HL-60 (cell line): Measurements from ENCODE around the gene OTOS.

Experiments
- DNase-seq, 2 experiments: peaks; one replicate each; pipeline ENCODE4 v3.0.0-alpha.2; 2010 to 2020; ENCODE audit warnings: low read depth in 1 of 2, low spot score in 1 of 2
- H3K27ac ChIP-seq: fragments of 250-450 bp; sonication (Bioruptor Pico); replicated peaks from 2 replicates; pipeline ENCODE4 v1.5.1; 2020; ENCODE audit warnings: mild to moderate bottlenecking, moderate library complexity
- H3K27me3 ChIP-seq: fragments of 250-450 bp; sonication (Bioruptor Pico); 2 replicates; pipeline ENCODE4 v1.5.1; 2021; ENCODE audit warnings: mild to moderate bottlenecking, moderate library complexity; ENCODE audit not compliant: insufficient read depth, poor library complexity, severe bottlenecking
- H3K4me3 ChIP-seq: replicated peaks from 2 replicates; pipeline ENCODE4 v1.5.1; 2011; ENCODE audit warnings: mild to moderate bottlenecking, control low read depth, low read length; ENCODE audit not compliant: insufficient read depth
- GABPA ChIP-seq: IDR thresholded peaks from 2 replicates; pipeline ENCODE4 v1.6.1; 2012; ENCODE audit warnings: low read depth
- POLR2AphosphoS5 ChIP-seq: IDR thresholded peaks from 2 replicates; pipeline ENCODE4 v1.6.1; 2012; ENCODE audit warnings: low read depth
- SPI1 ChIP-seq: IDR thresholded peaks from 2 replicates; pipeline ENCODE4 v1.6.1; 2012; ENCODE audit warnings: low read depth, mild to moderate bottlenecking, borderline replicate concordance
- TF ChIP-seq, protein P1 (sequence below): IDR thresholded peaks from one replicate; pipeline ENCODE4 v1.5.1; 2011; ENCODE audit warnings: low read length, control low read depth, inconsistent platforms; ENCODE audit not compliant: insufficient read depth
- TF ChIP-seq, protein P2 (sequence below): IDR thresholded peaks from 2 replicates; pipeline ENCODE4 v1.6.1; 2012; ENCODE audit warnings: low read depth; ENCODE audit not compliant: insufficient replicate concordance

OTOS gene

DNA sequence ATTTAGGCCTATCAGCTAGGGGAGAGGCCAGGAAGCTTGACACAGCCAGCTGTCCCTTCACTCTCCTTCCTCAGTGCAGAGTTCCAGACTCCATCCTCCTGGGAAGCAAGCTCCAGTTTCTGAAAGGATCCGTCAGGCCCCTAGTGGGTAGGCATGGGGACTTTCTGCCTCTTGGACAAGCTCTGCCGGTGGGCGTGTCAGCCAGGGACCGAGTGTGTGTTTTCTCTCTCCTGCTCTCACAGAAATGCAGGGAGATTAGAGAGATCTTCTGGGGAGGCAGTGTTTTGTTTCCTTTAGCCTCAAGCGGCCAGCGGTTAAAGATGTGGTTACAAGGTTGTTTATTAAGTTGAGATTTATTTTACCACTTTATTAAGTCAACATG is 29.9 kb upstream of the OTOS start:
- Histone ChIP-seq H3K27me3 (no peaks in the 10 kb centered on the region), H3K27ac (no peak overlapping the region), H3K4me3 (no peak overlapping the region)
- no peak for DNase-seq
- TF ChIP-seq POLR2AphosphoS5, result no peak
- TF ChIP-seq, protein P1, sequence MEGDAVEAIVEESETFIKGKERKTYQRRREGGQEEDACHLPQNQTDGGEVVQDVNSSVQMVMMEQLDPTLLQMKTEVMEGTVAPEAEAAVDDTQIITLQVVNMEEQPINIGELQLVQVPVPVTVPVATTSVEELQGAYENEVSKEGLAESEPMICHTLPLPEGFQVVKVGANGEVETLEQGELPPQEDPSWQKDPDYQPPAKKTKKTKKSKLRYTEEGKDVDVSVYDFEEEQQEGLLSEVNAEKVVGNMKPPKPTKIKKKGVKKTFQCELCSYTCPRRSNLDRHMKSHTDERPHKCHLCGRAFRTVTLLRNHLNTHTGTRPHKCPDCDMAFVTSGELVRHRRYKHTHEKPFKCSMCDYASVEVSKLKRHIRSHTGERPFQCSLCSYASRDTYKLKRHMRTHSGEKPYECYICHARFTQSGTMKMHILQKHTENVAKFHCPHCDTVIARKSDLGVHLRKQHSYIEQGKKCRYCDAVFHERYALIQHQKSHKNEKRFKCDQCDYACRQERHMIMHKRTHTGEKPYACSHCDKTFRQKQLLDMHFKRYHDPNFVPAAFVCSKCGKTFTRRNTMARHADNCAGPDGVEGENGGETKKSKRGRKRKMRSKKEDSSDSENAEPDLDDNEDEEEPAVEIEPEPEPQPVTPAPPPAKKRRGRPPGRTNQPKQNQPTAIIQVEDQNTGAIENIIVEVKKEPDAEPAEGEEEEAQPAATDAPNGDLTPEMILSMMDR, result no peak

DNA sequence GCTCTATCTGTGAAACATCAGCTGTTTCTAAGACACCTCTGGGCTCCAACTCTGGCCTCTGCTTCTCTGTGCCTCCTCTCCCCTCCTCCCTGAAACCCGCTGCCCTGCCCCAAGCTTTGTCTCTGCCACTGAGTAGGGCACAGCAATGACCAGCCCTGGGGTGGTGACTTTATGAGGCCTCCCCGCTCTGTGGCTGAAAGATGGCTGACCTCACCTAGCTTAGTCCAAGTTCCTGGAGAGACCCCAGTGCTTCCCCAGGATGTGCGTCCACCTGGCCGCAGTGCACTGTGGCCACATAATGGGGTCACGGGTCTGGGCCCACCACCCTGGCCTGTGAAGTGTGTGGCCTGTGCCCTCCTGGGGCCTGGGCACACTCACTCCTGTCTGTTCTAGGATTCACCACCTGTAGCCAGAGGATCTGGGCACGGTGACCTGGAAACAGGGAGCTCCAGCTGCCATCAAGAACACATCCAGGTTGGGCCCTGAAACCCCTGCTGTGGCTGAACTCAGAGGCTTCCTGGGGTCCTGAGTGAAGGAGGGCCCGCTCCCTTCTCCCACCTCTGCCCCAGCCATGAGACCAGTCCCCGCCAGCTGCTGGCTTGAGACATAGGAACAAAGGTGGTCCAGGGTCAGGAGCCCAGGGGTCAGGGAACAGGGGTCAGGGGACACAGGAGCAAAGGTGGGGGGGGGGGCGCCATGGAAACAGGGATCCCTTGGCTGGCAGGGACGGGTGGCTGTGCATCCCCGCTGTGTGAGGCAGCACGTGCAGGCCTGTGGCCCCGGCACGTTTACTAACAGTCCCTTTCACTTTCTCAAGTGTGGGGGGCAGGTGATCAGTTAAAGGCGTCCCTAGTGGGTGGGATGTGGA is 29.3 kb upstream of the OTOS start:
- Histone ChIP-seq H3K27me3 (no peaks in the 10 kb centered on the region), H3K4me3 (no peak overlapping the region), H3K27ac (no peak overlapping the region)
- DNase-seq, result no peak
- TF ChIP-seq GABPA (no peak), SPI1 (no peak), POLR2AphosphoS5 (no peak)
- TF ChIP-seq, protein P1, result no peak
- TF ChIP-seq, protein P2, sequence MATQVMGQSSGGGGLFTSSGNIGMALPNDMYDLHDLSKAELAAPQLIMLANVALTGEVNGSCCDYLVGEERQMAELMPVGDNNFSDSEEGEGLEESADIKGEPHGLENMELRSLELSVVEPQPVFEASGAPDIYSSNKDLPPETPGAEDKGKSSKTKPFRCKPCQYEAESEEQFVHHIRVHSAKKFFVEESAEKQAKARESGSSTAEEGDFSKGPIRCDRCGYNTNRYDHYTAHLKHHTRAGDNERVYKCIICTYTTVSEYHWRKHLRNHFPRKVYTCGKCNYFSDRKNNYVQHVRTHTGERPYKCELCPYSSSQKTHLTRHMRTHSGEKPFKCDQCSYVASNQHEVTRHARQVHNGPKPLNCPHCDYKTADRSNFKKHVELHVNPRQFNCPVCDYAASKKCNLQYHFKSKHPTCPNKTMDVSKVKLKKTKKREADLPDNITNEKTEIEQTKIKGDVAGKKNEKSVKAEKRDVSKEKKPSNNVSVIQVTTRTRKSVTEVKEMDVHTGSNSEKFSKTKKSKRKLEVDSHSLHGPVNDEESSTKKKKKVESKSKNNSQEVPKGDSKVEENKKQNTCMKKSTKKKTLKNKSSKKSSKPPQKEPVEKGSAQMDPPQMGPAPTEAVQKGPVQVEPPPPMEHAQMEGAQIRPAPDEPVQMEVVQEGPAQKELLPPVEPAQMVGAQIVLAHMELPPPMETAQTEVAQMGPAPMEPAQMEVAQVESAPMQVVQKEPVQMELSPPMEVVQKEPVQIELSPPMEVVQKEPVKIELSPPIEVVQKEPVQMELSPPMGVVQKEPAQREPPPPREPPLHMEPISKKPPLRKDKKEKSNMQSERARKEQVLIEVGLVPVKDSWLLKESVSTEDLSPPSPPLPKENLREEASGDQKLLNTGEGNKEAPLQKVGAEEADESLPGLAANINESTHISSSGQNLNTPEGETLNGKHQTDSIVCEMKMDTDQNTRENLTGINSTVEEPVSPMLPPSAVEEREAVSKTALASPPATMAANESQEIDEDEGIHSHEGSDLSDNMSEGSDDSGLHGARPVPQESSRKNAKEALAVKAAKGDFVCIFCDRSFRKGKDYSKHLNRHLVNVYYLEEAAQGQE, result no peak

DNA sequence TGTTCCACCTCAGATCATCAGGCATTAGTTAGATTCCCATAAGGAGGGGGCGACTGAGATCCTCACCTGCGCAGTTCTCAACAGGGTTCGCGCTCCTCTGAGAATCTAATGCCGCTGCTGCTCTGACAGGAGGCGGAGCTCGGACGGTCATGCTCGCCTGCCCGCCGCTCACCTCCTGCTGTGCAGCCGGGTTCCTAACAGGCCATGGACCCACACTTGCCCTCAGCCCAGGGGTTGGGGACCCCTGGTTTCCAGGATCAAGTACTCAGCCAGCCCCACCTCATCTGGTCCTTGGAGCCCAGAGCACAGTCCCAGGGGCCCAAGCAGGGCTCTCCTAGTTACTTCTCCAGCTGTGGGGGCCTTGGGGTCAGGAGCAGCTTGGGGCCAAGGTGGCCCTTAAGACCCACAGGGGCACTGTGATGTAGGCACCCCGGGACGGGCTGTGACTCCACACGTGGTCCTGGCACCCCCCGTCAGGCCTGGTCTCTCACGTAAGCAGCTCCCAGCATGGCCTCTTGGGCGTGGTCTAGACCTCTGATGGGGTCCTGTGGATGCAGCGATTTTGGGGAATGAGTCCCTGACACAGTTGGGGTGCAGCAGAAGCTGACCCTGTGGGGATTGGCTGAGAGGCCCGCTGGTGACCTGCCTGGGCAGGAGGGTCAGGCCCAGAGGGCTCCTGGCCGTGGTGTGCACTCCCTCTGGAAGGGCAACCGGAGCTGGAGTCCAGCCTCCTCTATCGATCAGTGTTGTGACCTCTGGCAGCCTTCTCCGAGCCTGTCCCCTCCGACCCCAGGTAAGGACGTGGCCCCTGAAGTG is 28.3 kb upstream of the OTOS start:
- H3K27ac ChIP-seq, result no peak overlapping the region
- no peak for TF ChIP-seq POLR2AphosphoS5
- TF ChIP-seq, protein P2, result no peak
- TF ChIP-seq, protein P1, result no peak
- no peak for TF ChIP-seq SPI1
- no peak for TF ChIP-seq GABPA
- no peaks in the 10 kb centered on the region for H3K27me3 ChIP-seq
- DNase-seq, result no peak
- no peak overlapping the region for H3K4me3 ChIP-seq
